ENCODE results near the gene TCF23.

The TCF23 gene

GRCh38 chr2:27152796-27153464, 4.1 kb downstream of the TCF23 start:
- Histone ChIP-seq H3K9ac (no peak overlapping the region), H3K9me3 (no peaks in the 10 kb centered on the region), H3K27ac (no peak overlapping the region), H3K27me3 (no peaks in the 10 kb centered on the region), H3K4me2 (no peak overlapping the region), H3K36me3 (no peaks in the 10 kb centered on the region), H3K4me3 (no peak overlapping the region), H4K20me1 (no peaks in the 10 kb centered on the region), H3K4me1 (peaks cover 3% of the 10 kb centered on the region)
- TF ChIP-seq Cebpa-rat (IDR thresholded peaks at IDR 0.05), result no peak

GRCh38 chr2:27154488-27154887, 5.7 kb downstream of the TCF23 start:
- Histone ChIP-seq H4K20me1 (no peaks in the 10 kb centered on the region), H3K9ac (no peak overlapping the region), H3K27ac (no peak overlapping the region), H3K9me3 (no peaks in the 10 kb centered on the region), H3K4me2 (no peak overlapping the region), H3K4me3 (no peak overlapping the region), H3K36me3 (no peaks in the 10 kb centered on the region), H3K4me1 (no peaks in the 10 kb centered on the region), H3K27me3 (no peaks in the 10 kb centered on the region)
- TF ChIP-seq Cebpa-rat (IDR thresholded peaks at IDR 0.05), result no peak

- TF ChIP-seq Cebpa-rat (IDR thresholded peaks at IDR 0.05), result no peak
- H3K4me1 ChIP-seq, result no peaks in the 10 kb centered on the region
- no peaks in the 10 kb centered on the region for H3K27me3 ChIP-seq
- no peaks in the 10 kb centered on the region for H3K9me3 ChIP-seq
- H4K20me1 ChIP-seq, result no peaks in the 10 kb centered on the region
- no peak overlapping the region for H3K27ac ChIP-seq
- H3K4me2 ChIP-seq, result no peak overlapping the region
- H3K4me3 ChIP-seq, result no peak overlapping the region
- H3K36me3 ChIP-seq, result no peaks in the 10 kb centered on the region
- no peak overlapping the region for H3K9ac ChIP-seq
Measured at GRCh38 chr2:27155069-27155520, 6.3 kb downstream of the TCF23 start.

- H3K4me1 ChIP-seq, result no peaks in the 10 kb centered on the region
- H3K4me2 ChIP-seq, result no peak overlapping the region
- no peak overlapping the region for H3K4me3 ChIP-seq
- H3K9ac ChIP-seq, result no peak overlapping the region
- H3K27me3 ChIP-seq, result no peaks in the 10 kb centered on the region
- no peak for TF ChIP-seq Cebpa-rat (IDR thresholded peaks at IDR 0.05)
- no peaks in the 10 kb centered on the region for H4K20me1 ChIP-seq
- no peaks in the 10 kb centered on the region for H3K36me3 ChIP-seq
- H3K27ac ChIP-seq, result no peak overlapping the region
- H3K9me3 ChIP-seq, result no peaks in the 10 kb centered on the region
Measured at GRCh38 chr2:27158468-27158867, 9.7 kb downstream of the TCF23 start.

GRCh38 chr2:27159271-27159670, 10.5 kb downstream of the TCF23 start:
- Histone ChIP-seq H3K4me3 (no peak overlapping the region), H4K20me1 (no peaks in the 10 kb centered on the region), H3K4me1 (no peaks in the 10 kb centered on the region), H3K27ac (no peak overlapping the region), H3K4me2 (no peak overlapping the region), H3K27me3 (no peaks in the 10 kb centered on the region), H3K9ac (no peak overlapping the region), H3K9me3 (no peaks in the 10 kb centered on the region), H3K36me3 (no peaks in the 10 kb centered on the region)
- TF ChIP-seq Cebpa-rat (IDR thresholded peaks at IDR 0.05), result no peak

- H3K4me1 ChIP-seq, result no peaks in the 10 kb centered on the region
- H3K27me3 ChIP-seq, result no peaks in the 10 kb centered on the region
- no peak overlapping the region for H3K4me2 ChIP-seq
- no peaks in the 10 kb centered on the region for H3K36me3 ChIP-seq
- no peak for TF ChIP-seq Cebpa-rat (IDR thresholded peaks at IDR 0.05)
- no peaks in the 10 kb centered on the region for H4K20me1 ChIP-seq
- H3K27ac ChIP-seq, result no peak overlapping the region
- H3K9me3 ChIP-seq, result no peaks in the 10 kb centered on the region
- no peak overlapping the region for H3K4me3 ChIP-seq
- no peak overlapping the region for H3K9ac ChIP-seq
Measured at GRCh38 chr2:27160191-27160590, 11.4 kb downstream of the TCF23 start.

- H3K36me3 ChIP-seq, result no peaks in the 10 kb centered on the region
- H4K20me1 ChIP-seq, result no peaks in the 10 kb centered on the region
- 0 out of 2 replicates have a peak, but pooled peaks cover 5% of the 10 kb centered on the region for H3K9me3 ChIP-seq
- no peak overlapping the region for H3K4me2 ChIP-seq
- no peak for TF ChIP-seq Cebpa-rat (IDR thresholded peaks at IDR 0.05)
- no peak overlapping the region for H3K27ac ChIP-seq
- no peak overlapping the region for H3K4me3 ChIP-seq
- no peaks in the 10 kb centered on the region for H3K27me3 ChIP-seq
- no peaks in the 10 kb centered on the region for H3K4me1 ChIP-seq
- H3K9ac ChIP-seq, result no peak overlapping the region
Measured at GRCh38 chr2:27162151-27163121, 13.6 kb downstream of the TCF23 start.

GRCh38 chr2:27164960-27165763, 16.4 kb downstream of the TCF23 start:
- Histone ChIP-seq H3K9me3 (0 out of 2 replicates have a peak, but pooled peaks cover 5% of the 10 kb centered on the region), H3K27me3 (no peaks in the 10 kb centered on the region), H4K20me1 (no peaks in the 10 kb centered on the region), H3K27ac (no peak overlapping the region), H3K4me1 (peaks cover 3% of the 10 kb centered on the region; the same call in 1 of the 2 replicates), H3K4me2 (no peak overlapping the region), H3K9ac (no peak overlapping the region), H3K4me3 (no peak overlapping the region), H3K36me3 (no peaks in the 10 kb centered on the region)
- TF ChIP-seq Cebpa-rat (IDR thresholded peaks at IDR 0.05), result no peak

GRCh38 chr2:27170581-27171337, 22.0 kb downstream of the TCF23 start:
- Histone ChIP-seq H3K36me3 (no peaks in the 10 kb centered on the region), H3K9ac (no peak overlapping the region), H3K4me2 (peak overlapping the region; percentile 69), H3K27me3 (no peaks in the 10 kb centered on the region), H3K4me3 (no peak overlapping the region), H3K4me1 (peaks cover 10% of the 10 kb centered on the region; the same call in 1 of the 2 replicates), H4K20me1 (no peaks in the 10 kb centered on the region), H3K27ac (no peak overlapping the region), H3K9me3 (no peaks in the 10 kb centered on the region)
- TF ChIP-seq Cebpa-rat (IDR thresholded peaks at IDR 0.05), result no peak

Measured in BLaER1 (cell line).